DMS 273 (cell line): ENCODE measurements around the gene CADM1.

Experiments
- DNase-seq: peaks from one replicate; lab custom pipeline; 2025; ENCODE audit not compliant: unreplicated experiment; lab: John Stamatoyannopoulos, UW

Gene CADM1

GRCh38 chr11:115447273-115447864 is 56.8 kb downstream of the CADM1 start:
- no peak for DNase-seq

- DNase-seq, result no peak
These were observed 58.0 kb downstream of the CADM1 start for GRCh38 chr11:115446214-115446613.

DNA sequence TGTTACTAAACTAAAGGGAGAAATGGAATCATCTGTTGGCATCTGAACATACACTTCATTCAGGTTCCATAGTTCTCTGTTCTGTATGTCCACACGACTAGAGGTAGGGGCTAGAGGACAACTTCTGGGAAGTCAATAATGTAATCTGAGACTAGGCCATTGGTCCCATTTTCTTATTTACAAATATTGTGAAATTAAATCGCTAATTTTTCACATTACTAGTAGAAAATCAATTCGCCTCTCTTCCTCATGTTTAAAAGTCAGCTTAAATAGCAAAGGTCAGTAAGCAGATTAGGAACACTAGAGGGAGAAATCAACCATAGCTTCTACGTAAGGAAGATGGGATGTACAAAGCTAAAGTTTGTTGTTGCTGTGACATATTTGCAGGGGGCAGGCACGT is 59.7 kb downstream of the CADM1 start:
- no peak for DNase-seq

- DNase-seq, result no peak
These were observed 64.2 kb downstream of the CADM1 start for GRCh38 chr11:115439969-115440540.

DNA sequence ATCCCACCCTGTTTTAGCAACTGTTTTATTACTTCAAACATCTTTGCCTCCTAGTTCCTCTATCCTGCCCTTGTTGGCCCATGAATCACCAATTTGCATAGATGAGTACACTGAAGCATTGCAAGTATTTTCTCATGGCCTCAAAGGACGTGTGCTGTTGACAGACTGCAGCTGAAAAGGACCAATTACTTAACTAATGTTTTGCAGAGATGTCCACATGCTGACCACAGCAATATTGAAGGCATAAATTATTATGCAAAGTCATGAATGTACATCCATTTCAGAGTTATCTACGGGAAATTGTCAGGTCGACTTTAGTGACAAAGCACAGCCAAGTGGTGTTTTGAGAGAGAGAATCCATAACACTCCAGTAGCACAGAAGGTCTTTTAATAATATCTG is 64.8 kb downstream of the CADM1 start:
- no peak for DNase-seq

DNA sequence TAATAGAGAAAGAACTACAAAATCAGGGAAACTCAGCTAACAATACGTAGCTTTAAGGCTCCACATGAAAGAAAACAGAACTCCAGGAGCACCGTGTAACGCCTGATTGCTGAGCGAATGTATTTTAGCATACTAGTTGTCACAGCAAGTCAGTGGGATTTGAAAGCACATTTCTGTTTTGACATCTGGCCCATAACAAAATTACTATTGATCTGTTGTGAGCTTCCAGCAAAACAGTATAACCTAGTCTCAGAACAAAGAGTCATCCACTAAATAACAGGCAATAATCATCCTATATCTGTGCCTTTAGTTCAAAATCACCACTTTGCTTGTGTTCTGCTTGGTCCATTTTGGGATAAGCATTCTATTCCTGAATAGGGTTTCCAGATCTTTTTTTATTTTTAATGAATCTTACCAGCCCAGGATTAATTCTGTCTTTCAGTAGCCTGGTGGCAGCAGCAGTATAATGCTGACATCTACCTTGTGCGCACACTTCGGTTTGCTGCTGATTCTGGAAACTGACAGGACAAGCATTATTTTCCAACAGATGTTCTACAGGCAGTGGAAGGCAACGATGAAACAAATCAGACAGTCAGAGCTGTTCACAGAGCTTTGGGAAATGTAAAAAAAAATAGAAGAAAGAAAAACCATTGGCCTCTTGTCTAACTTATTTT is 66.2 kb downstream of the CADM1 start:
- DNase-seq, result no peak

GRCh38 chr11:115430345-115430744 is 73.9 kb downstream of the CADM1 start:
- DNase-seq, result no peak

DNA sequence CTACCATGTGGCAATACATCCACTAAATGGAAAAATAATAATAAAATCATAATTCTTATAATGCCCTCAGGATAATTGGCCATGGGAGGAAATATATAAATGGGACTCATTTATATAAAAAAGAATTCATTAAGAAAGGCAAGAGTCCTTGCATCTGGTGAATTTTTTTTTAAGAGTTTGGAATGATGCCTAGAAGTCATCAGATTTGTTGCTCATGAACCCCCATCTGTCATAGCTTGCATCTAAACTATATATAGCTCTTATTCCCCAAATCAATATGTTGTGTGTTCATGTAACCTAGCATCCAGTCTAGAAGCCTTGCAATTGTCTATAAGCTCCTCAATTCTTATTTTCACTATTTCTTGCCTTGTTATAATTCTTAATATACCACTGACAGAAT is 75.9 kb downstream of the CADM1 start:
- peak; percentile 86 for DNase-seq

GRCh38 chr11:115425816-115426215 is 78.4 kb downstream of the CADM1 start:
- peak; percentile 37 for DNase-seq

DNA sequence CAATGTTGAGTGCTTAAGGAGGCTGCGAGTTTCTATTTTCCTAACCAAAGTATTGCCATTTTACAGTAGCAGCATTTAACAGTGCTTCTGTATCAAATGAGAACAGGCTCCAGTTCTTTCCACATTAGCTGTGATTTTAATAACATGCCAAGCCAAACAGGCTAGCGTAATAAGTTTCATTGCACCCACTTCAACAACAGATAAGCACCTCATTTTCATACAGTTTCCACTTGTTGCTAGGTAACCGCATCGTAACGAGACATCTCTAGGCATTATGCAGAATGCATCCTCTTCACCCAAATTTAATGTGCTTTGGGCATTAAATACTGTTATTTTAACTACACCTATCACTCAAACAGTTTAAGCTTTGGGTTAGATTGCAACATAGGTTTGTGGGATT is 79.0 kb downstream of the CADM1 start:
- peak; percentile 23 for DNase-seq

GRCh38 chr11:115423728-115424459 is 80.3 kb downstream of the CADM1 start:
- peak; percentile 17 for DNase-seq

- DNase-seq, result no peak
These were observed 82.1 kb downstream of the CADM1 start for GRCh38 chr11:115421992-115422689.

GRCh38 chr11:115421352-115421991 is 82.7 kb downstream of the CADM1 start:
- no peak for DNase-seq

- DNase-seq, result peak; percentile 17
These were observed 83.7 kb downstream of the CADM1 start for GRCh38 chr11:115420505-115420904.

DNA sequence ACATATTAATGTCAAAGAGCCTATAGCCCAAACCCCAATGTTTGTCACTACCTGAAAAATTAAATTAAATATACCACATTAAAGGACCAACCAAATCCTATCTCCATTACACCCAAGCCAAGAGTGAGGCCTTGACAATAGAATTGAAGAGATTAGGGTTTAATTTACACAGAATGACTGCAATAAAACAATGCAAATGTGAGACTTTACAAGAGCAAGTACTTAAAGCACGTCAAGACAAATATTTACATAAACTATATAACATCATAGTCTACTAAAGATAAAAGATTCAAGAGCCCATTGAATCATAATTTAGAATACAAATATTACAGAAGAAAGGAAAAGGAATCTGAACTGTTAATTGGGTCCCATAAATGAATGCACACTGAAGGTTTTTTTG is 85.6 kb downstream of the CADM1 start:
- no peak for DNase-seq

GRCh38 chr11:115418081-115418480 is 86.1 kb downstream of the CADM1 start:
- no peak for DNase-seq

GRCh38 chr11:115411120-115411519 is 93.1 kb downstream of the CADM1 start:
- DNase-seq, result peak; percentile 34

DNA sequence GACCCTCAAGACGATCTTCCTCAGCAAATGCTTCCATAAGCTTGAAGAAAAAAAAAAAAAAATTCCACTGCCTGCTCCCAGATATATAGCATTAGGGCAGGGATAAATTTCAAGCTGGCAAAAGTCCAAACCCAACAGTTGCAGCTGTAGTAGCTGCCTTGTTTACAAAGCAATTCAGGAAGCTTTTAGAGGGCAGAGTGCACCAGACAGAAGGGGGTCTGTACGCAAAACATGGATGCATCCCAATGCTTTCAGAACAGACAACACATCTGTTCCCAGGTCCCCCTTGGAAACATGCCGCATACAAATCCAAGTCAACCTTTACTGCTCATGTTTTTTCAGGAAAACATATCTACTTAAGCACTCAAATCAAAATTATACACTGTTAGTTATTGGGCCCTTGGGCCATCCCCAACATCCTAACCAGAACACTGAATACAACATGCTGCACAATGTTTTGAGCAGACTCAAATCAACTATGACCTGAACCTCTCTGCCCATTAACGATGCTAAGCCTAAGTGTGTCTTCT is 94.5 kb downstream of the CADM1 start:
- peak; percentile 88 for DNase-seq

DNA sequence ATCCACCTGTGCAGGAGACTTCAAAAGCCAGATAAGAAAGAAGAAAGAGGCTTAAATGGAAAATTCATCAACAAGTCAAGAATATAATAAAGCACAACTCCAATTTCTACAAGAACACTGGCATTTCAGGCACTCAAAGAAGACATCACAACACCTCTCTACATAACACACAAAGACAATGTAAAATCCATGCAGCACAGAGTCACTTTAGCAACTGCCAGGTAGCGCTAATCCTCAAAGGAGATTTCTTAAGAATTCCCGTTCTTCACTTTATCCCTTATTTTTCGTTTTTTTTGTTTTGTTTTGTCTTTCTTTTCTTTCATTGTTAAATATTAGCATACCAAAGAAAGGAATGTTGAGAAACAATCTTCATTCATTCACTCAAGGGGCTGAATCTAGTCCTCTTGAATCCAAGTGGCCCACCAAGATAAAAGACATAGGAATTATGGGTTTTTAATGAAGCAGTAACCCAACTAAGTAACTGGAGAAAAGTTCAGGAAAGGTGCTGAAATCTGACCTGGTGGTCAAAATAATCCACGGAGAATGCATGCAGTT is 95.0 kb downstream of the CADM1 start:
- no peak for DNase-seq
